HT-29 (cell line): ENCODE data around the gene NLN. TPM values are rescaled to one million over a fixed set of nuclear protein-coding genes. Genes with fewer than 3 reads are reported as not detected.
A peak's percentile ranks its signal among the peaks of the same experiment; 100 is the strongest.

Experiments used
- DNase-seq: peaks from one replicate; pipeline ENCODE4 v3.0.0-alpha.2; 2015; ENCODE audit warnings: low spot score
- total RNA-seq: library from RNA; depleted of rRNA; stranded (reverse); fragments of >200 nt; shearing (Covaris generic); gene quantifications from 2 replicates; pipeline ENCODE4 v1.2.3, GENCODE V29; 2014

The NLN gene
- total RNA-seq, 1 experiment from 2014 or later = 22.8 TPM

GRCh38 chr5:65808818-65809217 is 86.8 kb downstream of the NLN start:
- peak; percentile 25 for DNase-seq

- peak; percentile 74 for DNase-seq
These were observed 88.0 kb downstream of the NLN start for GRCh38 chr5:65809817-65810531.

- DNase-seq = peak; percentile 80
These were observed 89.0 kb downstream of the NLN start for GRCh38 chr5:65811004-65811403.

DNA sequence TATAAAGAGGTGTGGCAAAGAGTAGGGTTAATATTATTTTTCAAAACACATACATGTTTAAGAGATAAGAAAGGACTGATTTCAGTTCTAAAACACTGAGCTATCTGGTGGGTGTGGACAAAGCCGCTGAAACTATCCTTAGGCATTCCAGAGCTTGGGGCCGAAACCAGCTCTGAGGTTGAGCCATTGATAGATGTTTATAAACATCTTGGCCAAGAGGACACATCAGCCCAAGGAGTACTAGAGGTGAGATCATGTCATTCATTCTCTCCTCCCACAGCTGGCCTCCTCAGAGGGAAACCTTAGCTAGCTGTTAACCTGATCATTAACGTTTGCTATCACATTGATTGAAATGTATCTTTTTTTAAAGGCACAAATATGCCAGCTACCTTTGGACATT is 89.9 kb downstream of the NLN start:
- DNase-seq = peak; percentile 62

DNA sequence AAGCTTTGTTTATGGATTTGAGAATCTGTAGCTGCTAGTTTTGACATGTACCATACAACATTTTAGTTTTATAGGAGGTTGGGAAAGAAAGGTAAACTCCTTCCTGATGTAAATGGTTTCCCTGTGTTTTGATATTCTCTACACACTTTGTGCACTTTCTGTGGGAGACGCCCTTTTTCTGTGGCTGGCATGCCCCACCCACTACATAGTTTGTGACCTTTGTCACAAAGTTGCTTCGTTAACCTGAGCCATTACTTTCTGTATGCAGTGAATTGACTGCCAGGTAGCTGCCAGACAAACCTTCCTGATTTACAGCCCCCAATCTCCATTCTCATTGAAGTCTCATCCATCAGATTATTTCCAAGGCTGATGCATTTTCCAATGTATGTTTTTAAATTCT is 90.6 kb downstream of the NLN start:
- DNase-seq = peak; percentile 79

DNA sequence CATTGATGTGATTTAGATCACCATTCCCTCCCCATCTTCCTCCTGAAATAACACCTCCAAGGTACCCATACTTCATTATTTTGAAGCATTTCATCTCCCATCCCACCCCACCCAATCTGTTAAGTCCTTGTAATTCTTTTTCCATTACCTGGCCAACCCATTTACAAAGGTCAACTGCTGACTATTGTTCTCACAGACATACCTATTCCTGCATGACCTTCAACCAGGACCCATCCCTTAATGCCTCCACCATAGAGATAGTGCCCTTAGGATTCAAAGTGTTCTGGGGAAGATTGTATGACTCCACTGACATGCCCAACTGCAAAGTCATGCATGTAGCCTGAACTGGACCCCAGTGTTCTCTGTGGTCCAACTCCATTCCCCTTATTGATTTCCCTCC is 91.2 kb downstream of the NLN start:
- DNase-seq = no peak

- DNase-seq = peak; percentile 42
These were observed 93.2 kb downstream of the NLN start for GRCh38 chr5:65815161-65815560.

DNA sequence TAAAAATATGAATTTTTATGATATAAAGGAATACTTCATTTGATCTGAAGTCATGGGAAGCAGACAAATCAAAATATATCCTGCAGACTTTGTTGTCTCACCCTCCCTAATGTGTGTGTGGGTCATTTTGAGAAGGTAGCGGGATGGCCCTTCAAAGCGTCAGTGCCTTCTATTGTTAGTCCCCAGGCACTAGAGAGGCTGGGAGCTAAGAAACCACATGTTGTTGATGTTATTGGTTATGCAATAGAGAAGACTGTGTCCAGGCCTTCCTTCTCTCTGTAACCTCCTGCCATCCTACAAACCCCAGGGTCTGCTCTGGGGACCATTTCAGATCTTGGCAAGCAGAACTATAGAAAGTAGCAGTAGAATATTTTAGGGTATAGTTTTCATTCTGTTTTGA is 94.7 kb downstream of the NLN start:
- no peak for DNase-seq

- DNase-seq = no peak
These were observed 95.9 kb downstream of the NLN start for GRCh38 chr5:65817931-65818330.

GRCh38 chr5:65818592-65818991 is 96.6 kb downstream of the NLN start:
- DNase-seq = peak; percentile 53

DNA sequence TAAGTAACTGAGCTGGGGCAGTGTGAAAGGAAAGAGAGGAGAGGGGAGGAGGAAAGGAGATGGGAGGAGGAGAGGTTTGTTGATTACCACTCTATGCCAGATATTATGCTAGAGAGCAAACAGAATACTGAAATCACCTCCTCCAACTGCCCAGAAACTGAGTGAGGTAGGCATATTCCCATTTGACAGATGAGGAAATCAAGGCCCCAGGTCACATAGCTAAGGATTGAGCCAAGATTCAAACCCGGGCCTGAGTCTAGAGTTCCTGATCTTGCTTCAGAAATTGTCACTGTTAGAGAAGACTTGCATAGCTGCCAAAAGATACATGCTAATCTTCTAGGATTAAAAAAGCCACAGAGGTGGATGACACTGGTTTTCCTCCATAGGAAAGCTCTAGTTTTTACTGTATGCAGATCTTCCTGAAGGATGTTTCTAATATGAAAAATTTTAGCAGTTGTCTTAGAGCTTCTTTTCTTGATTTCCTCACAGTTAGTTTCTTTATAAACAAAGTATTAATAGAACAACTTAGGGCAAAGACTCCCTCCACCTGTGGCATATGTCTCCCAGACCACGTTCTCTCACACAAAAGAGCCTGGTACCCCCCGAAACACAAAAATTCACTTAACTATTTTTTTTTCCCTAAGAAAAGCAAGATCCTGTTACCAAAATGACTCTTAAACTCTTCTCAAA is 97.4 kb downstream of the NLN start:
- no peak for DNase-seq

DNA sequence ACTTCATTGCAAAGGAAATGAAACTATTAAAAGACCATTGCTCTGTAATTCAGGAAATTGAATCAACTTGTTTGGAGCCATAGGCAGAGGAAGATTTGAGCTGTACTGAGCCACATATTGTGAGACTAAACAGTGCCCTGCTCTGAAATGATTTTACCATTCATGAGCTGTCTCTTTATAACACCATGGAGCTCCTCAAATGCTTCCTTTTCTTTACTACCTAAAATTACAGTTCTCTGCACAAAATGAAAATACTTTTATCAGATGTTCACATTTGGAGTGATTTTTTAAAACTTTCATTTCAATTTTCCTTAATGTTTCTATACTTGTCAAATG is 97.9 kb downstream of the NLN start:
- no peak for DNase-seq

DNA sequence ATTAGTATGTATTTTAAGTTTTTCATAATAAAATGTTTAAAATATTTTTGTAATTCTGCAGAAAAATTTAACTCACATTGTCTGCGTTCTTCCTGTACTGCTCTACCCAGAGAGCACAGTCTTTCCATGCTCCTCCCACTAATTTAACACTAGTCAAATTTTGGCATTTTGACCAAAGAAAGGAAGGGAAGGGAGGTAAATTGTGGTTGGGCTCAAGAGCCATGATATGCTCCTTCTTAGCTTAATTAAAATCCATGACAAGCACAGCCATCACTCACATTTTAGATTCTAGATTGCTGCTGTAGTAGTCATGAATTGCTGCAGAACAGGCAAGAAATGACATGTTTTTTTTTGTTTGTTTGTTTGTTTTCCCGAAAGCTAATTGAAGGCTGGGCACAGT is 98.4 kb downstream of the NLN start:
- no peak for DNase-seq

GRCh38 chr5:65821966-65822365 is 100.0 kb downstream of the NLN start:
- no peak for DNase-seq

DNA sequence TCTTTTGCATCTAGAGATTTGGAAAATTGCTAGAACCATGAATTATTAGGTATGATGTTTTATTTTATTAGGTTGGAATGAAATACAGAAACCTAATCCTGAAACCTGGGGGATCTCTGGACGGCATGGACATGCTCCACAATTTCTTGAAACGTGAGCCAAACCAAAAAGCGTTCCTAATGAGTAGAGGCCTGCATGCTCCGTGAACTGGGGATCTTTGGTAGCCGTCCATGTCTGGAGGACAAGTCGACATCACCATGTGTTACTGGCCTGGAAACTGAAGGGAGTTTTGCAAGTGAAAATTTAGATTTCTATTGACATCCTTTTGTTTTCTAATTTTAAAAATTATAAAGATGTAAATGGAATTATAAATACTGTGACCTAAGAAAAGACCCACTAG is 100.7 kb downstream of the NLN start:
- no peak for DNase-seq

- DNase-seq = no peak
These were observed 101.2 kb downstream of the NLN start for GRCh38 chr5:65823204-65823603.

DNA sequence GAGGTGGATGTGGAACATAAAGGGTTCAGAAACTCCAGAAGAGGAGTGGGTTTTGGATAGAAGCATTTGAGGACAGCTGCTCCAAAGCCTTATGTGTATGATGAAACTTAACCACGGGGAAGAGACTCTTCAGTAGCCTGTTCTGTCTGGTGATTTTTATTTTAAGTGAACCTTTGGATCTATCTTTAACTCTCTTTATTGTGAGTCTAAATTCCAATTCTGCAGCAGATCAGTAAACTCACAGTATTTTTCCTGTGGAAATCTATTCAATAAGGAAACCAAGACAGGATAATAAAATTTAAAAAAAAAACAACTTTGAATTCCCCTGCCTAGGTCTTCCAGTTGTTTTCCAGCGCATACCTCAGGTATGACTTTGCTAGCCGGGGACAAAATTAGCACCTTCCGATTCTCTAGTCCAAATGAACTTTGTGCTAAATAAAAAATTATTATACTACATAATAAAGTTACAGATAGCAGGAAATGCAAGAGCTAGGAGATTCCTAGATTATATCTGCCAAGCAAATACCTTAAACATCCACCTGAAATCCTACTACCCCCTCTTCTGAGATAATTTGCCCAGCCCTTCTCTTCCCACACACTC is 101.9 kb downstream of the NLN start:
- peak; percentile 20 for DNase-seq

- peak; percentile 26 for DNase-seq
These were observed 103.7 kb downstream of the NLN start for GRCh38 chr5:65825408-65826328.

- DNase-seq = no peak
These were observed 106.3 kb downstream of the NLN start for GRCh38 chr5:65828022-65828896.

GRCh38 chr5:65830856-65831255 is 108.9 kb downstream of the NLN start:
- DNase-seq = no peak

DNA sequence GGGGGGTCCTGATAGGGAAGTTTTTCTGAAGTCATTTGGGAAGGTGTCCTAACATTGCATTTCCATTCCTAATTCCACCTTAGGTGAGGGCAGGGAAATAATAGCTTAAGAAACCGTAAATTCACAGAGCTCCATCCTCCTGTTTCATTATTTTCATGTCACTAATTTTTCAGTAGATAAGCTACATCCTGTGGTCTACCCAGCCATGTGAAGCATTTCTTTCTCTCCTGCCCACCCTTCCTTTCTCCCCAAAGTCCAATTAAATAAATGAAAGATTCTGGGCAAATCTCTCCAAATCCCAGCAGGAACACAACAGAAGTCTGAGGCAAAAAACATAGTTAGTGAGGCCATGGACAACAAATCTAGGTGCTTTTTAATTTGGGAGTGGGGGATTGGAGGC is 109.3 kb downstream of the NLN start:
- DNase-seq = no peak
